ENCODE data around the gene HSDL2. TPM values are rescaled to one million over a fixed set of nuclear protein-coding genes. Genes with fewer than 3 reads are reported as not detected.

Gene HSDL2
- polyA plus RNA-seq, 1 of the 3 experiments (the other 2 are of a cell fraction): 14.4 TPM

- Histone ChIP-seq H3K9me3 (no peaks in the 10 kb centered on the region), H3K36me3 (replicated peaks in 1 of 2; ENCODE audit: control insufficient read depth in 1 of 2, insufficient read depth in 2 of 2, low read length in 1 of 2) (peaks cover 6 to 20% of the 10 kb centered on the region in 2 experiments), H3K27ac (ENCODE audit: low read depth in 2 of 2, low read length in 1 of 2) (no peak overlapping the region), H3K9me2 (no peaks in the 10 kb centered on the region), H2AFZ (ENCODE audit: low read depth) (no peak overlapping the region), H3K4me3 (ENCODE audit: low read depth in 2 of 2, low read length in 1 of 2) (no peak overlapping the region), H3F3A (replicated peaks; ENCODE audit: insufficient read depth) (no peaks in the 10 kb centered on the region), H3K4me1 (ENCODE audit: control insufficient read depth in 1 of 2, insufficient read depth in 2 of 2, low read depth in 1 of 2, low read length in 1 of 2) (no peaks in the 10 kb centered on the region), H4K20me1 (ENCODE audit: insufficient read depth) (no peaks in the 10 kb centered on the region), H3K4me2 (no peak overlapping the region), H3K9ac (no peak overlapping the region), H3K27me3 (ENCODE audit: insufficient read depth) (no peaks in the 10 kb centered on the region), H3K79me2 (ENCODE audit: insufficient read depth) (no peaks in the 10 kb centered on the region)
- ChIA-PET POLR2A (no interaction called here), CTCF (no interaction called here)
- WGBS (ENCODE audit: low lambda C conversion rate): 95% methylated on average over 3 of the region's 3 CpGs
- TF ChIP-seq JUND (IDR thresholded peaks at IDR 0.05): no peak
- TF ChIP-seq TEAD4 (IDR thresholded peaks at IDR 0.05; ENCODE audit: borderline replicate concordance, insufficient read depth): no peak
- no peak for TF ChIP-seq RFX5 (IDR thresholded peaks at IDR 0.05; ENCODE audit: low read length)
- no peak for TF ChIP-seq RXRA (IDR thresholded peaks at IDR 0.05; ENCODE audit: borderline replicate concordance, low read depth)
- TF ChIP-seq NFIC (IDR thresholded peaks at IDR 0.05; ENCODE audit: borderline replicate concordance): no peak
- no peak for TF ChIP-seq ELF1 (IDR thresholded peaks at IDR 0.05)
- no peak for TF ChIP-seq USF2 (IDR thresholded peaks at IDR 0.05; ENCODE audit: borderline replicate concordance, low read depth, low read length)
- TF ChIP-seq POLR2AphosphoS5 (IDR thresholded peaks at IDR 0.05; ENCODE audit: low read depth, low read length): no peak
- TF ChIP-seq FOSL2 (IDR thresholded peaks at IDR 0.05; ENCODE audit: borderline replicate concordance, low read depth): no peak
- no peak for TF ChIP-seq TAF1 (IDR thresholded peaks at IDR 0.05; ENCODE audit: borderline replicate concordance, low read depth, low read length)
- no peak for TF ChIP-seq IRF3 (IDR thresholded peaks at IDR 0.05; ENCODE audit: low read depth, low read length)
- TF ChIP-seq SMC3 (IDR thresholded peaks at IDR 0.05; ENCODE audit: low read depth, low read length): no peak
- TF ChIP-seq YY1 (IDR thresholded peaks at IDR 0.05; ENCODE audit: low read depth): no peak
- no peak for DNase-seq
Measured at GRCh38 chr9:112404508-112404932, 24.6 kb downstream of the HSDL2 start.

GRCh38 chr9:112408275-112408674 lies 28.4 kb downstream of the HSDL2 start:
- H4K20me1 ChIP-seq (ENCODE audit: insufficient read depth): no peaks in the 10 kb centered on the region
- peaks cover 9 to 20% of the 10 kb centered on the region in 2 experiments for H3K36me3 ChIP-seq (replicated peaks in 1 of 2; ENCODE audit: control insufficient read depth in 1 of 2, insufficient read depth in 2 of 2, low read length in 1 of 2)
- TF ChIP-seq USF2 (IDR thresholded peaks at IDR 0.05; ENCODE audit: borderline replicate concordance, low read depth, low read length): no peak
- TF ChIP-seq MEF2A (IDR thresholded peaks at IDR 0.05; ENCODE audit: borderline replicate concordance, low read depth): no peak
- TF ChIP-seq TAF1 (IDR thresholded peaks at IDR 0.05; ENCODE audit: borderline replicate concordance, low read depth, low read length): no peak
- TF ChIP-seq JUND (IDR thresholded peaks at IDR 0.05): no peak
- no peak for TF ChIP-seq FOXJ3 (CRISPR knock-in tag; IDR thresholded peaks at IDR 0.05)
- no peak for TF ChIP-seq POLR2AphosphoS5 (IDR thresholded peaks at IDR 0.05; ENCODE audit: low read depth, low read length)
- TF ChIP-seq CHD2 (IDR thresholded peaks at IDR 0.05; ENCODE audit: low read length, partially characterized antibody): no peak
- no peak for TF ChIP-seq RFX5 (IDR thresholded peaks at IDR 0.05; ENCODE audit: low read length)
- no peak for TF ChIP-seq SMC3 (IDR thresholded peaks at IDR 0.05; ENCODE audit: low read depth, low read length)
- no peak for TF ChIP-seq FOXM1 (IDR thresholded peaks at IDR 0.05; ENCODE audit: low read depth)
- TF ChIP-seq YY1 (IDR thresholded peaks at IDR 0.05; ENCODE audit: low read depth): no peak
- TF ChIP-seq FOSL2 (IDR thresholded peaks at IDR 0.05; ENCODE audit: borderline replicate concordance, low read depth): no peak
- TF ChIP-seq TEAD4 (IDR thresholded peaks at IDR 0.05; ENCODE audit: borderline replicate concordance, insufficient read depth): no peak
- no peak for TF ChIP-seq IRF3 (IDR thresholded peaks at IDR 0.05; ENCODE audit: low read depth, low read length)
- TF ChIP-seq MAX (IDR thresholded peaks at IDR 0.05; ENCODE audit: low read depth): no peak
- no peak for TF ChIP-seq TCF12 (IDR thresholded peaks at IDR 0.05)
- TF ChIP-seq NRF1 (IDR thresholded peaks at IDR 0.05; ENCODE audit: low read depth, low read length): no peak
- no peak for TF ChIP-seq CTCF (IDR thresholded peaks at IDR 0.05)
- TF ChIP-seq RCOR1 (IDR thresholded peaks at IDR 0.05; ENCODE audit: low read length): no peak
- no peak overlapping the region for H3K4me3 ChIP-seq (ENCODE audit: low read depth in 2 of 2, low read length in 1 of 2)
- no peak overlapping the region for H2AFZ ChIP-seq (ENCODE audit: low read depth)
- no peaks in the 10 kb centered on the region for H3F3A ChIP-seq (replicated peaks; ENCODE audit: insufficient read depth)
- no peaks in the 10 kb centered on the region for H3K9me3 ChIP-seq
- DNase-seq: no peak
- H3K4me1 ChIP-seq (ENCODE audit: control insufficient read depth in 1 of 2, insufficient read depth in 2 of 2, low read depth in 1 of 2, low read length in 1 of 2): no peaks in the 10 kb centered on the region
- WGBS (ENCODE audit: low lambda C conversion rate): 96% methylated on average over 3 of the region's 3 CpGs
- H3K27ac ChIP-seq (ENCODE audit: low read depth in 2 of 2, low read length in 1 of 2): no peak overlapping the region
- ChIA-PET CTCF (no interaction called here), POLR2A (no interaction called here)
- H3K4me2 ChIP-seq: no peak overlapping the region
- no peaks in the 10 kb centered on the region for H3K27me3 ChIP-seq (ENCODE audit: insufficient read depth)
- H3K9me2 ChIP-seq: no peaks in the 10 kb centered on the region
- H3K9ac ChIP-seq: no peak overlapping the region
- H3K79me2 ChIP-seq (ENCODE audit: insufficient read depth): no peaks in the 10 kb centered on the region
